ENCODE data around the gene ALPI.

The ALPI gene

GRCh38 chr2:232458661-232459418 is 2.9 kb downstream of the ALPI start:
- Histone ChIP-seq H3K27me3 (ENCODE audit: control insufficient read depth, insufficient read depth, low read length) (peaks cover 63% of the 10 kb centered on the region), H3K4me1 (ENCODE audit: control insufficient read depth, insufficient read depth, low read length) (peaks cover 8% of the 10 kb centered on the region), H3K36me3 (ENCODE audit: insufficient read depth, low read length) (no peaks in the 10 kb centered on the region), H3K4me3 (ENCODE audit: low read length) (no peak overlapping the region), H3K4me2 (ENCODE audit: low read length) (no peak overlapping the region), H3K9me3 (replicated peaks; ENCODE audit: low read length) (no peaks in the 10 kb centered on the region), H3K9ac (ENCODE audit: low read depth, low read length) (no peak overlapping the region)

GRCh38 chr2:232459419-232460035 is 3.6 kb downstream of the ALPI start:
- no peak overlapping the region for H3K9ac ChIP-seq (ENCODE audit: low read depth, low read length)
- H3K27me3 ChIP-seq (ENCODE audit: control insufficient read depth, insufficient read depth, low read length), result peaks cover 69% of the 10 kb centered on the region
- no peaks in the 10 kb centered on the region for H3K9me3 ChIP-seq (replicated peaks; ENCODE audit: low read length)
- H3K4me2 ChIP-seq (ENCODE audit: low read length), result no peak overlapping the region
- peaks cover 8% of the 10 kb centered on the region for H3K4me1 ChIP-seq (ENCODE audit: control insufficient read depth, insufficient read depth, low read length)
- H3K36me3 ChIP-seq (ENCODE audit: insufficient read depth, low read length), result no peaks in the 10 kb centered on the region
- no peak overlapping the region for H3K4me3 ChIP-seq (ENCODE audit: low read length)

GRCh38 chr2:232460171-232460570 is 4.2 kb downstream of the ALPI start:
- no peaks in the 10 kb centered on the region for H3K9me3 ChIP-seq (replicated peaks; ENCODE audit: low read length)
- peaks cover 8% of the 10 kb centered on the region for H3K4me1 ChIP-seq (ENCODE audit: control insufficient read depth, insufficient read depth, low read length)
- no peak overlapping the region for H3K4me3 ChIP-seq (ENCODE audit: low read length)
- no peak overlapping the region for H3K4me2 ChIP-seq (ENCODE audit: low read length)
- H3K36me3 ChIP-seq (ENCODE audit: insufficient read depth, low read length), result no peaks in the 10 kb centered on the region
- no peak overlapping the region for H3K9ac ChIP-seq (ENCODE audit: low read depth, low read length)
- peaks cover 70% of the 10 kb centered on the region for H3K27me3 ChIP-seq (ENCODE audit: control insufficient read depth, insufficient read depth, low read length)

GRCh38 chr2:232463701-232464543 is 8.0 kb downstream of the ALPI start:
- Histone ChIP-seq H3K27me3 (ENCODE audit: control insufficient read depth, insufficient read depth, low read length) (peaks cover 57% of the 10 kb centered on the region), H3K9ac (ENCODE audit: low read depth, low read length) (no peak overlapping the region), H3K36me3 (ENCODE audit: insufficient read depth, low read length) (no peaks in the 10 kb centered on the region), H3K4me3 (ENCODE audit: low read length) (no peak overlapping the region), H3K9me3 (replicated peaks; ENCODE audit: low read length) (no peaks in the 10 kb centered on the region), H3K4me2 (ENCODE audit: low read length) (no peak overlapping the region), H3K4me1 (ENCODE audit: control insufficient read depth, insufficient read depth, low read length) (peaks cover 8% of the 10 kb centered on the region)

- no peak overlapping the region for H3K9ac ChIP-seq (ENCODE audit: low read depth, low read length)
- H3K9me3 ChIP-seq (replicated peaks; ENCODE audit: low read length), result no peaks in the 10 kb centered on the region
- H3K4me2 ChIP-seq (ENCODE audit: low read length), result no peak overlapping the region
- no peak overlapping the region for H3K4me3 ChIP-seq (ENCODE audit: low read length)
- H3K27me3 ChIP-seq (ENCODE audit: control insufficient read depth, insufficient read depth, low read length), result peaks cover 57% of the 10 kb centered on the region
- no peaks in the 10 kb centered on the region for H3K36me3 ChIP-seq (ENCODE audit: insufficient read depth, low read length)
- H3K4me1 ChIP-seq (ENCODE audit: control insufficient read depth, insufficient read depth, low read length), result peaks cover 8% of the 10 kb centered on the region
These were observed 8.6 kb downstream of the ALPI start for GRCh38 chr2:232464544-232464885.

- H3K9ac ChIP-seq (ENCODE audit: low read depth, low read length), result no peak overlapping the region
- H3K36me3 ChIP-seq (ENCODE audit: insufficient read depth, low read length), result no peaks in the 10 kb centered on the region
- H3K4me1 ChIP-seq (ENCODE audit: control insufficient read depth, insufficient read depth, low read length), result peaks cover 8% of the 10 kb centered on the region
- H3K4me2 ChIP-seq (ENCODE audit: low read length), result no peak overlapping the region
- H3K4me3 ChIP-seq (ENCODE audit: low read length), result no peak overlapping the region
- no peaks in the 10 kb centered on the region for H3K9me3 ChIP-seq (replicated peaks; ENCODE audit: low read length)
- H3K27me3 ChIP-seq (ENCODE audit: control insufficient read depth, insufficient read depth, low read length), result peaks cover 53% of the 10 kb centered on the region
These were observed 9.1 kb downstream of the ALPI start for GRCh38 chr2:232465061-232465460.

GRCh38 chr2:232466221-232466620 is 10.3 kb downstream of the ALPI start:
- no peak overlapping the region for H3K4me3 ChIP-seq (ENCODE audit: low read length)
- H3K4me1 ChIP-seq (ENCODE audit: control insufficient read depth, insufficient read depth, low read length), result peaks cover under 1% of the 10 kb centered on the region
- no peaks in the 10 kb centered on the region for H3K36me3 ChIP-seq (ENCODE audit: insufficient read depth, low read length)
- no peaks in the 10 kb centered on the region for H3K9me3 ChIP-seq (replicated peaks; ENCODE audit: low read length)
- no peak overlapping the region for H3K4me2 ChIP-seq (ENCODE audit: low read length)
- peaks cover 60% of the 10 kb centered on the region for H3K27me3 ChIP-seq (ENCODE audit: control insufficient read depth, insufficient read depth, low read length)
- H3K9ac ChIP-seq (ENCODE audit: low read depth, low read length), result no peak overlapping the region

GRCh38 chr2:232473467-232473890 is 17.5 kb downstream of the ALPI start:
- Histone ChIP-seq H3K9me3 (replicated peaks; ENCODE audit: low read length) (no peaks in the 10 kb centered on the region), H3K9ac (ENCODE audit: low read depth, low read length) (no peak overlapping the region), H3K4me1 (ENCODE audit: control insufficient read depth, insufficient read depth, low read length) (no peaks in the 10 kb centered on the region), H3K36me3 (ENCODE audit: insufficient read depth, low read length) (no peaks in the 10 kb centered on the region), H3K4me3 (ENCODE audit: low read length) (no peak overlapping the region), H3K27me3 (ENCODE audit: control insufficient read depth, insufficient read depth, low read length) (peaks cover 79% of the 10 kb centered on the region), H3K4me2 (ENCODE audit: low read length) (no peak overlapping the region)

- peaks cover 79% of the 10 kb centered on the region for H3K27me3 ChIP-seq (ENCODE audit: control insufficient read depth, insufficient read depth, low read length)
- no peaks in the 10 kb centered on the region for H3K9me3 ChIP-seq (replicated peaks; ENCODE audit: low read length)
These were observed 20.1 kb downstream of the ALPI start for GRCh38 chr2:232476045-232476444.

GRCh38 chr2:232476791-232477190 is 20.8 kb downstream of the ALPI start:
- no peak overlapping the region for H3K4me2 ChIP-seq (ENCODE audit: low read length)
- H3K9ac ChIP-seq (ENCODE audit: low read depth, low read length), result no peak overlapping the region
- H3K4me1 ChIP-seq (ENCODE audit: control insufficient read depth, insufficient read depth, low read length), result no peaks in the 10 kb centered on the region
- H3K36me3 ChIP-seq (ENCODE audit: insufficient read depth, low read length), result no peaks in the 10 kb centered on the region
- peaks cover 77% of the 10 kb centered on the region for H3K27me3 ChIP-seq (ENCODE audit: control insufficient read depth, insufficient read depth, low read length)
- no peak overlapping the region for H3K4me3 ChIP-seq (ENCODE audit: low read length)
- H3K9me3 ChIP-seq (replicated peaks; ENCODE audit: low read length), result no peaks in the 10 kb centered on the region

More at GRCh38 chr2:232476045-232476444, 20.1 kb downstream of the ALPI start:
- no peak overlapping the region for H3K4me3 ChIP-seq (ENCODE audit: low read length)
- no peaks in the 10 kb centered on the region for H3K4me1 ChIP-seq (ENCODE audit: control insufficient read depth, insufficient read depth, low read length)
- no peaks in the 10 kb centered on the region for H3K36me3 ChIP-seq (ENCODE audit: insufficient read depth, low read length)
- no peak overlapping the region for H3K4me2 ChIP-seq (ENCODE audit: low read length)
- H3K9ac ChIP-seq (ENCODE audit: low read depth, low read length), result no peak overlapping the region

- Histone ChIP-seq H3K4me3 (ENCODE audit: low read length) (no peak overlapping the region), H3K4me1 (ENCODE audit: control insufficient read depth, insufficient read depth, low read length) (no peaks in the 10 kb centered on the region), H3K9ac (ENCODE audit: low read depth, low read length) (no peak overlapping the region), H3K27me3 (ENCODE audit: control insufficient read depth, insufficient read depth, low read length) (peaks cover 71% of the 10 kb centered on the region), H3K36me3 (ENCODE audit: insufficient read depth, low read length) (no peaks in the 10 kb centered on the region), H3K9me3 (replicated peaks; ENCODE audit: low read length) (no peaks in the 10 kb centered on the region), H3K4me2 (ENCODE audit: low read length) (no peak overlapping the region)
These were observed 22.0 kb downstream of the ALPI start for GRCh38 chr2:232477751-232478510.
